ENCODE data around the gene CAMSAP1.

Gene CAMSAP1

GRCh38 chr9:135891027-135891631 lies 16.2 kb downstream of the CAMSAP1 start:
- H3K4me1 Mint-ChIP-seq (ENCODE audit: low read depth in 2 of 2), result peaks cover 55 to 72% of the 10 kb centered on the region in 2 donors
- H3K27ac Mint-ChIP-seq, result no peak overlapping the region
- H3K27me3 Mint-ChIP-seq, result no peaks in the 10 kb centered on the region
- ATAC-seq (replicated peaks), result no peak
- DNase-seq, result no peak
- H3K36me3 Mint-ChIP-seq (ENCODE audit: insufficient read depth), result peaks cover 5% of the 10 kb centered on the region
- H3K9me3 Mint-ChIP-seq, result no peaks in the 10 kb centered on the region
- H3K4me3 Mint-ChIP-seq, result no peak overlapping the region

- no peaks in the 10 kb centered on the region for H3K9me3 Mint-ChIP-seq
- no peak for ATAC-seq (replicated peaks)
- no peak overlapping the region for H3K4me3 Mint-ChIP-seq
- peaks cover 57 to 70% of the 10 kb centered on the region in 2 donors for H3K4me1 Mint-ChIP-seq (ENCODE audit: low read depth in 2 of 2)
- peaks cover 6% of the 10 kb centered on the region for H3K36me3 Mint-ChIP-seq (ENCODE audit: insufficient read depth)
- no peak for DNase-seq
- no peak overlapping the region for H3K27ac Mint-ChIP-seq
- H3K27me3 Mint-ChIP-seq, result no peaks in the 10 kb centered on the region
Measured at GRCh38 chr9:135890190-135891026, 16.9 kb downstream of the CAMSAP1 start.

- Mint-ChIP-seq H3K4me1 (ENCODE audit: low read depth in 2 of 2) (peaks cover 59 to 73% of the 10 kb centered on the region in 2 donors), H3K4me3 (no peak overlapping the region), H3K27me3 (no peaks in the 10 kb centered on the region), H3K36me3 (ENCODE audit: insufficient read depth) (peaks cover 6% of the 10 kb centered on the region), H3K27ac (no peak overlapping the region), H3K9me3 (no peaks in the 10 kb centered on the region)
- DNase-seq (no peak), ATAC-seq (replicated peaks) (no peak)
Measured at GRCh38 chr9:135889564-135890189, 17.7 kb downstream of the CAMSAP1 start.

GRCh38 chr9:135888766-135889394 lies 18.5 kb downstream of the CAMSAP1 start:
- Mint-ChIP-seq H3K36me3 (ENCODE audit: insufficient read depth) (peaks cover 6% of the 10 kb centered on the region), H3K4me1 (ENCODE audit: low read depth in 2 of 2) (peaks cover 64 to 79% of the 10 kb centered on the region in 2 donors), H3K27ac (no peak overlapping the region), H3K4me3 (no peak overlapping the region), H3K9me3 (no peaks in the 10 kb centered on the region), H3K27me3 (no peaks in the 10 kb centered on the region)
- DNase-seq (no peak), ATAC-seq (replicated peaks) (no peak)

- Mint-ChIP-seq H3K4me1 (ENCODE audit: low read depth in 2 of 2) (peaks cover 64 to 78% of the 10 kb centered on the region in 2 donors), H3K4me3 (peak overlapping the region in 1 of 2 donors; percentile 61), H3K27ac (peak overlapping the region; percentile 66 to 86), H3K27me3 (no peaks in the 10 kb centered on the region), H3K36me3 (ENCODE audit: insufficient read depth) (peaks cover 6% of the 10 kb centered on the region), H3K9me3 (no peaks in the 10 kb centered on the region)
- ATAC-seq (replicated peaks) (no peak), DNase-seq (no peak)
Measured at GRCh38 chr9:135888126-135888765, 19.1 kb downstream of the CAMSAP1 start.

GRCh38 chr9:135887585-135888050 lies 19.7 kb downstream of the CAMSAP1 start:
- DNase-seq (peak; percentile 33 to 58 (median 49)), ATAC-seq (replicated peaks) (peak; percentile 95)
- Mint-ChIP-seq H3K9me3 (no peaks in the 10 kb centered on the region), H3K27ac (peak overlapping the region; percentile 66 to 86), H3K4me1 (ENCODE audit: low read depth in 2 of 2) (peaks cover 64 to 79% of the 10 kb centered on the region in 2 donors), H3K27me3 (no peaks in the 10 kb centered on the region), H3K36me3 (ENCODE audit: insufficient read depth) (peaks cover 7% of the 10 kb centered on the region), H3K4me3 (peak overlapping the region; percentile 56 to 61)

GRCh38 chr9:135887021-135887507 lies 20.3 kb downstream of the CAMSAP1 start:
- Mint-ChIP-seq H3K4me3 (peak overlapping the region; percentile 56 to 61), H3K36me3 (ENCODE audit: insufficient read depth) (peaks cover 11% of the 10 kb centered on the region), H3K27me3 (no peaks in the 10 kb centered on the region), H3K4me1 (ENCODE audit: low read depth in 2 of 2) (peaks cover 65 to 78% of the 10 kb centered on the region in 2 donors), H3K27ac (peak overlapping the region; percentile 66 to 86), H3K9me3 (no peaks in the 10 kb centered on the region)
- peak; percentile 14 for ATAC-seq (replicated peaks)
- no peak for DNase-seq

- H3K27me3 Mint-ChIP-seq, result no peaks in the 10 kb centered on the region
- peak overlapping the region; percentile 56 to 61 for H3K4me3 Mint-ChIP-seq
- peaks cover 64 to 71% of the 10 kb centered on the region in 2 donors for H3K4me1 Mint-ChIP-seq (ENCODE audit: low read depth in 2 of 2)
- H3K27ac Mint-ChIP-seq, result peak overlapping the region; percentile 66 to 76
- DNase-seq (no peak), ATAC-seq (replicated peaks) (no peak)
- H3K36me3 Mint-ChIP-seq (ENCODE audit: insufficient read depth), result peaks cover 11% of the 10 kb centered on the region
- H3K9me3 Mint-ChIP-seq, result no peaks in the 10 kb centered on the region
Measured at GRCh38 chr9:135886147-135886981, 21.0 kb downstream of the CAMSAP1 start.

GRCh38 chr9:135885100-135885853 lies 22.1 kb downstream of the CAMSAP1 start:
- no peak for ATAC-seq (replicated peaks)
- Mint-ChIP-seq H3K27me3 (no peaks in the 10 kb centered on the region), H3K4me3 (peak overlapping the region in 1 of 2 donors; percentile 61), H3K4me1 (ENCODE audit: low read depth in 2 of 2) (peaks cover 60 to 66% of the 10 kb centered on the region in 2 donors), H3K9me3 (no peaks in the 10 kb centered on the region), H3K36me3 (ENCODE audit: insufficient read depth) (peaks cover 11% of the 10 kb centered on the region), H3K27ac (peak overlapping the region; percentile 66 to 76)
- no peak for DNase-seq

GRCh38 chr9:135884328-135885035 lies 22.9 kb downstream of the CAMSAP1 start:
- H3K27ac Mint-ChIP-seq, result peak overlapping the region in 1 of 2 donors; percentile 66
- peaks cover 11% of the 10 kb centered on the region for H3K36me3 Mint-ChIP-seq (ENCODE audit: insufficient read depth)
- no peak overlapping the region for H3K4me3 Mint-ChIP-seq
- no peaks in the 10 kb centered on the region for H3K27me3 Mint-ChIP-seq
- no peak for ATAC-seq (replicated peaks)
- H3K9me3 Mint-ChIP-seq, result no peaks in the 10 kb centered on the region
- DNase-seq, result no peak
- H3K4me1 Mint-ChIP-seq (ENCODE audit: low read depth in 2 of 2), result peaks cover 61 to 63% of the 10 kb centered on the region in 2 donors

GRCh38 chr9:135883410-135884089 lies 23.8 kb downstream of the CAMSAP1 start:
- Mint-ChIP-seq H3K4me3 (no peak overlapping the region), H3K4me1 (ENCODE audit: low read depth in 2 of 2) (peaks cover 61 to 66% of the 10 kb centered on the region in 2 donors), H3K9me3 (no peaks in the 10 kb centered on the region), H3K27me3 (no peaks in the 10 kb centered on the region), H3K27ac (peak overlapping the region in 1 of 2 donors; percentile 6), H3K36me3 (ENCODE audit: insufficient read depth) (peaks cover 11% of the 10 kb centered on the region)
- DNase-seq, result no peak
- ATAC-seq (replicated peaks), result no peak

All from effector memory CD8-positive, alpha-beta T cell (primary cell).